ENCODE results near the gene RHOJ.
"Not testable (repeated sequence)": the region's sequence is repeated elsewhere in the genome, so short reads cannot be mapped to it uniquely, and the experiment has no call there.

Gene RHOJ

DNA sequence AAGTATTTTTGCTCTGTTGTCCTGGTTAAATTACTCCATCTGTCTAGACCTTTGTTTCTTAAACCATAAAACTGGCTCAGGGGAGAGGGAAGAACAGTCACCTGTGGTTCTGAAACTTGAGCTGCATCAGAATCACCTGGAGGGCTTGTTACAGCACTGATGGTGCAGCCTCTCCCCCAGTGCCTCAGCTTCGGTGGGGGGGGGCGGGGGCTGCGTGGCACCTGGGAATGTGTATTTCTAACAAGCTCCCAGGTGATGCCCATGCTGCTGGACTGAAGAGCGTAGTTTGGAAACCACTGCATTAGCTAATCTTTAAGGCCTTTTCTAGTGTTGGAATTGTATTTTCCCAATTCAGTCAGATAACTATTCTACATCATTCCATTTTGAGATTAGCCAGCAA is 71.8 kb downstream of the RHOJ start:
- TF ChIP-seq, protein P1, sequence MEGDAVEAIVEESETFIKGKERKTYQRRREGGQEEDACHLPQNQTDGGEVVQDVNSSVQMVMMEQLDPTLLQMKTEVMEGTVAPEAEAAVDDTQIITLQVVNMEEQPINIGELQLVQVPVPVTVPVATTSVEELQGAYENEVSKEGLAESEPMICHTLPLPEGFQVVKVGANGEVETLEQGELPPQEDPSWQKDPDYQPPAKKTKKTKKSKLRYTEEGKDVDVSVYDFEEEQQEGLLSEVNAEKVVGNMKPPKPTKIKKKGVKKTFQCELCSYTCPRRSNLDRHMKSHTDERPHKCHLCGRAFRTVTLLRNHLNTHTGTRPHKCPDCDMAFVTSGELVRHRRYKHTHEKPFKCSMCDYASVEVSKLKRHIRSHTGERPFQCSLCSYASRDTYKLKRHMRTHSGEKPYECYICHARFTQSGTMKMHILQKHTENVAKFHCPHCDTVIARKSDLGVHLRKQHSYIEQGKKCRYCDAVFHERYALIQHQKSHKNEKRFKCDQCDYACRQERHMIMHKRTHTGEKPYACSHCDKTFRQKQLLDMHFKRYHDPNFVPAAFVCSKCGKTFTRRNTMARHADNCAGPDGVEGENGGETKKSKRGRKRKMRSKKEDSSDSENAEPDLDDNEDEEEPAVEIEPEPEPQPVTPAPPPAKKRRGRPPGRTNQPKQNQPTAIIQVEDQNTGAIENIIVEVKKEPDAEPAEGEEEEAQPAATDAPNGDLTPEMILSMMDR (IDR thresholded peaks at IDR 0.05), result no peak
- TF ChIP-seq ZFX (IDR thresholded peaks at IDR 0.05; ENCODE audit: borderline replicate concordance), result no peak

GRCh38 chr14:63276492-63277342 is 72.5 kb downstream of the RHOJ start:
- no peak overlapping the region for H3K27ac ChIP-seq
- no peak for TF ChIP-seq ZFX (IDR thresholded peaks at IDR 0.05; ENCODE audit: borderline replicate concordance)
- TF ChIP-seq, protein P1 (IDR thresholded peaks at IDR 0.05), result peak; percentile 78

More for the DNA sequence above, 71.8 kb downstream of the RHOJ start:
- H3K27ac ChIP-seq, result no peak overlapping the region

DNA sequence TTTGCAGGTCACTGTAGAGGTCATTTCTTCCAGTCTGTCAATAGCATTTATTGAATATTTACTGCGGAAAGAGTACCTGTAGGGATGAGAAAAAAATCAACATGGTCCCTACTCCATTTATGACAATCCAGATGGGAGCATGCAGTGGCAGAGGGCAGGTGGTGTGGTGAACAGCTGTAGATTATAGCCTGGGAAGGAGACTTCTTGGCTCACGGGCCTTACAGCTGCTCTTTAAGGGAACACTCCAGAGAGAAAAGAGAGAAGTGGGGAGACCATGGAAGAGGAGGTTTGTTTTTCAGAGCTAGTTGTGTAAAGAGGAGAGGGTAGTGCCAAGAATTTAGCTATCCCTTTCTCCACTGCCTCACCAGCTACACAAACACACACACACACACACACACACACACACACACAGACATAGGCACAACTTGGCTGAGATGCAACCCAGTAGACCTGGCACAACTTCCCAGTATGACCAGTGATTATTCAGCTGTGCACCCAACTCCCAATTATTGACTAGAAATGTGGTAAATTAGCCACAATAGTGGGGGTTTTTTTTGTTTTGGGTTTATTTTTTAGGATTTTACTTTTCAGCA is 73.4 kb downstream of the RHOJ start:
- TF ChIP-seq, protein P1 (IDR thresholded peaks at IDR 0.05), result no peak
- no peak for TF ChIP-seq ZFX (IDR thresholded peaks at IDR 0.05; ENCODE audit: borderline replicate concordance)

DNA sequence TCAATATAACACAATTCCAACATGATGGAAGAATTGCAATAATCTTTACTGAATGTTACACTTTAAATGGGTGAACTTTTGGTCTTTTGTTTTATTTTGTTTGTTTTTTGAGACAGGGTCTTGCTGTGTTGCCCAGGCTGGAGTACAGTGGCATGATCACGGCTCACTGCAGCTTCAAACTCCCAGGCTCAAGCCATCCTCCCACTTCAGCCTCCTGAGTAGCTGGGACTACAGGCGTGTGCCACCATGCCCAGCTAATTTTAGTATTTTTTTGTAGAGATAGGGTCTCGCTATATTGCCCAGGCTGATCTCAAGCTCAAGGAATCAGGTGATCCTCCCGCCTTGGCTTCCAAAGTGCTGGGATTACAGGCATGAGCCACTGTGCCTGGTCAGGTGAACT is 75.7 kb downstream of the RHOJ start:
- H3K27ac ChIP-seq, result not testable (repeated sequence)

More for the DNA sequence above, 73.4 kb downstream of the RHOJ start:
- no peak overlapping the region for H3K27ac ChIP-seq

- no peak overlapping the region for H3K27ac ChIP-seq
- TF ChIP-seq, protein P1 (IDR thresholded peaks at IDR 0.05), result no peak
- TF ChIP-seq ZFX (IDR thresholded peaks at IDR 0.05; ENCODE audit: borderline replicate concordance), result no peak
These were observed 79.0 kb downstream of the RHOJ start for GRCh38 chr14:63282997-63283883.

- TF ChIP-seq ZFX (IDR thresholded peaks at IDR 0.05; ENCODE audit: borderline replicate concordance), result no peak
- TF ChIP-seq, protein P1 (IDR thresholded peaks at IDR 0.05), result no peak
- no peak overlapping the region for H3K27ac ChIP-seq
These were observed 79.6 kb downstream of the RHOJ start for GRCh38 chr14:63283884-63284248.

- TF ChIP-seq ZFX (IDR thresholded peaks at IDR 0.05; ENCODE audit: borderline replicate concordance), result no peak
- TF ChIP-seq, protein P1 (IDR thresholded peaks at IDR 0.05), result no peak
- H3K27ac ChIP-seq, result no peak overlapping the region
These were observed 81.8 kb downstream of the RHOJ start for GRCh38 chr14:63286071-63286470.
